HL-60/S4 (cell line): ENCODE data around the gene OAS2.
"Not testable (repeated sequence)": the region's sequence is repeated elsewhere in the genome, so short reads cannot be mapped to it uniquely, and the experiment has no call there.

Experiments used
- in situ Hi-C: fragments of 300-500 bp; cut with MboI; formaldehyde crosslinking; loops from 2 replicates; pipeline ENCODE4 v1.14.3; 2022; ENCODE audit warnings: low sequenced_read_pairs

The OAS2 gene

GRCh38 chr12:112979041-112979680, 842 bp downstream of the OAS2 start:
- in situ Hi-C loops: no loop called here

GRCh38 chr12:112980491-112981158, 2.3 kb downstream of the OAS2 start:
- in situ Hi-C loops: no loop called here

- in situ Hi-C loops: no loop called here
These were observed 7.4 kb downstream of the OAS2 start for GRCh38 chr12:112985642-112986290.

- in situ Hi-C loops: no loop called here
These were observed 8.0 kb downstream of the OAS2 start for GRCh38 chr12:112986291-112986800.

GRCh38 chr12:112987561-112987960, 9.2 kb downstream of the OAS2 start:
- in situ Hi-C loops: no loop called here

GRCh38 chr12:112988224-112988623, 9.9 kb downstream of the OAS2 start:
- in situ Hi-C loops: no loop called here

- in situ Hi-C loops: not testable (repeated sequence)
These were observed 10.6 kb downstream of the OAS2 start for GRCh38 chr12:112988823-112989385.

GRCh38 chr12:112989806-112990205, 11.5 kb downstream of the OAS2 start:
- in situ Hi-C loops: no loop called here

GRCh38 chr12:112992541-112993398, 14.5 kb downstream of the OAS2 start:
- in situ Hi-C loops: no loop called here

GRCh38 chr12:112995008-112995407, 16.7 kb downstream of the OAS2 start:
- in situ Hi-C loops: no loop called here

GRCh38 chr12:112996501-112996900, 18.2 kb downstream of the OAS2 start:
- in situ Hi-C loops: no loop called here

- in situ Hi-C loops: no loop called here
These were observed 19.2 kb downstream of the OAS2 start for GRCh38 chr12:112997506-112997905.

GRCh38 chr12:112998987-112999767, 20.9 kb downstream of the OAS2 start:
- in situ Hi-C loops: no loop called here

GRCh38 chr12:113000433-113000832, 22.1 kb downstream of the OAS2 start:
- in situ Hi-C loops: no loop called here

- in situ Hi-C loops: no loop called here
These were observed 23.8 kb downstream of the OAS2 start for GRCh38 chr12:113002155-113002554.

- in situ Hi-C loops: no loop called here
These were observed 24.4 kb downstream of the OAS2 start for GRCh38 chr12:113002676-113003075.

- in situ Hi-C loops: no loop called here
These were observed 25.3 kb downstream of the OAS2 start for GRCh38 chr12:113003636-113004035.

GRCh38 chr12:113005762-113006161, 27.4 kb downstream of the OAS2 start:
- in situ Hi-C loops: no loop called here

- in situ Hi-C loops: no loop called here
These were observed 27.9 kb downstream of the OAS2 start for GRCh38 chr12:113006206-113006605.

GRCh38 chr12:113006641-113007040, 28.3 kb downstream of the OAS2 start:
- in situ Hi-C loops: no loop called here
